ENCODE measurements around the gene SLC15A1. TPM values are rescaled to one million over a fixed set of nuclear protein-coding genes. Genes with fewer than 3 reads are reported as not detected.

Gene SLC15A1
- total RNA-seq, 1 experiment from 2014 or later: not detected

DNA sequence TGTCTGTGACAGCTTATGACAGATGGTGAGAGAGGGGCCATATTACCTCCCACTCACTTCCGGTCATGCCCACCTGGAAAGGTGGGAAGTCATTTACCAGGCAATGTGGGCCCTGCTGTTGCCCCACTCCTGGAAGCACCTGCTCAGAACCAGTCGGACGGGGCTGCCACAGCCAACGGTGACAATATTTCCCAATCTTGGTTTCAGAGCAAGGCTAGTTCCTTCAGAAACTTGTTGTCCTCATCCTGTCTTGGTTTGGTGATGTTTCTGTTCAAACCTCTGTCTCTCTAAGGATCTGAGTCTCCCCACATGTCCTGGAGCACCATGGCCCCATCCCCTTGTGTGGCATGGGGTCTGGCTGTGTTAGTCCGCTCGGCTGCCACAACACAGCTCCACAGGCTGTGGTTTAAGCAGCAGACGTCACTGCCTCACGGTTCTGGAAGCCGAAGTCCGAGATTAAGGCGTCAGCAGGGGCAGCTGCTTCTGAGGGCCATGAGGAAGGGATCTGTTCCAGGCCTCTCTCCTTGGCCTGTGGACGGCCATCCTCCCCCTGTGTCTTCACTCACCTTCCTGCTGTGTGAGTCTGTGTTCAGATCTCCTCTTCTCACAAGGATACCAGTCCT, 31.5 kb upstream of the SLC15A1 start:
- no peak for DNase-seq (ENCODE audit: low read depth)
- in situ Hi-C loops (cut with HindIII; ENCODE audit: low pct_unique_long_range_greater_than_20kb, low sequenced_read_pairs): no loop called here

DNA sequence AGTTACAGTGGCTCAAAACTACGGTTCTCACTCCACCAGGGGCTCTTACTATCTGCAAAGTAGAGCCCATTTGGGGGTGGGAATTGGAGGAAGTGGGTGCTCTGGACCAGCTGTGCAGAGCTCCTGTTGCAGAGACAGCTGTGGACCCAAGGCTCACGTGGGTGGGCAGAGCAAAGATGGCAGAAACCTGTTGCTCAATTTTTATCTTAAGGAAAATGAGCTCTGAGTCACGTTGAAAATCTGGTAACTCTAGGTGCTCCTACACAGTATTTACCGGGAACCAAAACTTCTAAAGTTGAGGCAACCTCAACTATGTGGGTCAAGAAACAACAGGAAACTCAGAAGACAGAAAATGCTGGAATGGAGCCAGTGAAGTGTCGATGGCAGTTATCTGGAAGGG, 30.2 kb upstream of the SLC15A1 start:
- DNase-seq (ENCODE audit: low read depth): no peak
- in situ Hi-C loops (cut with HindIII; ENCODE audit: low pct_unique_long_range_greater_than_20kb, low sequenced_read_pairs): no loop called here

DNA sequence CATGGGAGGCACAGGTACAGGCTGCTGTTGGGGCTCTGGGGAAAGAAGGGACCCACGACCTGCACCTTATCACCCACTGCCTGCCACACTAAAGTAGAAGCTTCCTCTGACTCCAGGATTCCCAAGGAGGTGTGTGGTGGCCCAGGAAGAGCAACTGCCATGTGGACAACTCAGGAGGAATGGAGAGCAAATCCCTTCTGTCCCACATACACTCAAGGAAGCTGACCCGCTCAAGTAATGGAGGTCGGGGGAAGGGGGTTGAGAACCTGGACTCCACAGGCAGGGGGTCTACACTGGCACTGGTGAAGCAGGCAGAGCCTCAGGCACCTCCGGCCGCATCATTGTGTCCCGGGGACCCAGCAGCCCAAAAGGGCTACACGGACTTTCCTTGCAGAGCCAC, 29.4 kb upstream of the SLC15A1 start:
- no peak for DNase-seq (ENCODE audit: low read depth)
- in situ Hi-C loops (cut with HindIII; ENCODE audit: low pct_unique_long_range_greater_than_20kb, low sequenced_read_pairs): no loop called here

DNA sequence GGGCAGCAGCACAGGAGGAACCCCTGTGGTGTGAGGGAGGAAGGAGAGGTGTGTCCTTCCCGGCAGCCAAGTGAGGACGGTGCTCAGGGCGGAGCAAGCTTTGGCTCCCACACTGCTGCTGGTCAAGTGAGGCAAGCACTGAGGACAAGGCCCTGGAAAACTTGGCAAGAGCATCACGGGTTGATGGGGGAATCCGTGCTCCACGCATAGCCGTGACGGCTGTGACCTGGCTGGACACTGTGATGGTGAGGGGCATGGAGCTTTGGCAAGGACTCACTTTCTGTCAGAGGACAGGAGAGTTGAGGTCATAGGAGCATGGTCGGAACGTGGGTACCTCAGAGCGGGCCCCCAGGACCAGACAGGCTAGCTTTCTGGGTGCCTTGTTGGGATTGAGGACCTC, 29.0 kb upstream of the SLC15A1 start:
- no peak for DNase-seq (ENCODE audit: low read depth)
- in situ Hi-C loops (cut with HindIII; ENCODE audit: low pct_unique_long_range_greater_than_20kb, low sequenced_read_pairs): no loop called here

DNA sequence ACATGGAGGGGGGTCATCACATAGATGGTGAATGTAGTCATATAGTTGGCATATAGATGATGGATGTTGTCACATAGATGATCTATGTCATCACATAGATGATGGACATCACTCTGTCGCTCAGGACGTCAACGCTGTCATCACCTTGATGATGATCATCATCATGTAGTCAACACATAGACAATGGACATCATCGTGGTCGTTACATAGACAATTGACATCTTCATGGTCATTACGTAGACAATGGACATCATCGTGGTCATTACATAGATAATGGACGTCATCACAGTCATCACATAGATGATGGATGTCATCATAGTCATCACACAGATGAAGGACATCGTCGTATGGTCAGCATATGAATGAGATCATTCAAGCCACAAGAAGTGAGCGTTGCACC, 28.6 kb upstream of the SLC15A1 start:
- in situ Hi-C loops (cut with HindIII; ENCODE audit: low pct_unique_long_range_greater_than_20kb, low sequenced_read_pairs): no loop called here
- DNase-seq (ENCODE audit: low read depth): no peak

DNA sequence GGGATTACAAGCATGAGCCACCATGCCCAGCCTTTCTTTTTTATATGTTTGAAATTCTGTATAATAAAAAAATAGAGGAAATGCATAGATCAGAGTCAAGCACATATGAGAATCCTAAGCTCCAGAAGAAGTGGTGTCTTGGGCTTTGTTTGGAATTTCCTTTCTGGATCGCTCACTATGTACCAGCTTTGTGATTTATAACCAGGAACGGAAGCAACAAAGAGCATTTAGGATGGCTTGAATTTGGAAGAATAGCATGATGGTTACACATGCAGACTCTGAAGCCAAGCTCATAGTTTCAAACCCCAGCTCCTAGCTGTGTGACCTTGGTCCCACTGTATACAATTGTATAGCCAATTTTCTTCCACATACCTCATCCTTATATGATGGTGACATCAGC, 28.0 kb upstream of the SLC15A1 start:
- in situ Hi-C loops (cut with HindIII; ENCODE audit: low pct_unique_long_range_greater_than_20kb, low sequenced_read_pairs): no loop called here
- no peak for DNase-seq (ENCODE audit: low read depth)

DNA sequence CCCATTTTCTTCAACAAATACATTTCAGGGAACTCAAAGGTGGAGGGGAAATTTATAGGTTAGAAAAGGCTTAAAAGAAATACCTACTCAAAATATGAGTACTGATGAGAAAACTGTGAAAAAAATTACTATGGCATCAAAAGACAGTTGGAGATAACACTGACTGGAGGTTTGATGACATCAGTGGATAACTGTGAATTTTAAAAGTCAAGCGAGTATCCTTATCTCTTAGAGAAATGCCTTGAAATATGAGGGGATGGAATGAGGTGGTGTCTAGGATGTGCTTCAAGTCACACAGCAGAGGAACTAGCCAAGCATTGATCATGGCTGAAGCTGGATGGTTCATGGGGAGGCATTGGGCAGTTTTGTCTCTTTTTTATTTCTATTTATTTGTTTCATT, 27.2 kb upstream of the SLC15A1 start:
- DNase-seq (ENCODE audit: low read depth): no peak
- in situ Hi-C loops (cut with HindIII; ENCODE audit: low pct_unique_long_range_greater_than_20kb, low sequenced_read_pairs): no loop called here

DNA sequence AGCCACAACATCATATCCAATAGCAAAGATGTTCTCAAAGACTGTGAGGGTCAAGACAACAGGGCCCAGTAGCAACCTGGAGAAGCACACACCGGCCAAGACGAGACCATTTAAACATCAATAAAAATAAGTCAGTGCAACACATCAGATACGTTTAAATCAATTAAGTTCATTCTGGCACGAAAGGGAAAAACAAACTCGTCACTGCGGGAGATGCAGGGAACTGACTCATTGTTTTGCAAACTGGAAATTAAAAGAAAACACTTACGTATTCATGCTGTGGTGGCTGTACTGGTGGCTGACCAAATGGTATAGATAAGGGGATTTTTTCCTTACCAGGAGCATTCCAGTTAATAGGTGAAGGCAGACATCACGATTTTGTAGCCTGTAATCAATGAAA, 26.3 kb upstream of the SLC15A1 start:
- in situ Hi-C loops (cut with HindIII; ENCODE audit: low pct_unique_long_range_greater_than_20kb, low sequenced_read_pairs): no loop called here
- peak; percentile 46 for DNase-seq (ENCODE audit: low read depth)

DNA sequence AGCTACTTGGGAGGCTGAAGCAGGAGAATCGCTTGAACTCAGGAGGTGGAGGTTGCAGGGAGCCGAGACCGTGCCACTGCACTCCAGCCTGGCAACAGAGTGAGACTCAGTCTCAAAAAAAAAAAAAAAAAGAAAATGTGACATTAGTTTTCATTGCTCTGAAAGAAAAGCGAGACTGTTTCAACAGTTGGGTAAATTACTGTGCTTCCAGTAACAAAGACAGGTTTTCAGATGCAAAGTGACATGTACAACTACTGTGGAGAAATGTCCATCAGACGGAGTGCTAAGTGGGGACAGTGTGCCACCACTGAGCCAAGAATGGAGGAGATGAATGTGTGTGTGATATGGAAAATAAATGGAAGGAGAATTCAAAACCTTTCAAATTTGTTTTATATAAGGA, 24.2 kb upstream of the SLC15A1 start:
- in situ Hi-C loops (cut with HindIII; ENCODE audit: low pct_unique_long_range_greater_than_20kb, low sequenced_read_pairs): no loop called here

DNA sequence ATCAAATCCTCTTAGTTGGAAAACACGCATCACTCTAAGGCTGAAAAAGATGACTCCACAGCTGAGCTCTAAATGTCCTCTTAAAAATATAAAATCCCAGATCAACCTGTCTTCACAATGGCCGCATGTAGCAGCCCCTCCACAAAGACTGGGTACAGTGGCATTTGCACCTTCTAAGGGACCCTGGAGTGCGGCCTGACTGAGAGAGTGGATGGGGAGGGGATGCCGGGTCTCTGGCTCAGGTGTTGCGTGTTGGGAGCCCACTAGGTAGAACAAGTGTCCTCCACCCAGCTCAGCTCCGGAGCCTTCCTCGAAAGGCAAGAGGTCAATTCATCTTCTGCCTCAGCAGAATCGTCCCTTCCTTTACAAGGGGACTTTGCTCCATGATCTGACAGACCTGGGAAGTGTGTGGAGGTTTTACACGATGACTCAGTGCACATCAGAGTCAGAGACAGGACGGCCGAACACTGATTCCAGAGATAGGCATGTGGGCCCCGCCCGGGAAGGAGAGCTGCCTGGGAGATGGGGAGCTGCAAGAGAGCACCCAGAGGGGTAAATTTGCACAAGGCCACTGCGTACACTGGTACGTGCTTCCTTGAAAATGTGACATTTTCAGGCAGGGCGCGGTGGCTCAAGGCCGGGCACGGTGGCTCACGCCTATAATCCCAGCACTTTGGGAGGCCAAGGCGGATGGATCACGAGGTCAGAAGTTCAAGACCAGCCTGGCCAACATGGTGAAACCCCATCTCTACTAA, 23.5 kb upstream of the SLC15A1 start:
- in situ Hi-C loops (cut with HindIII; ENCODE audit: low pct_unique_long_range_greater_than_20kb, low sequenced_read_pairs): no loop called here

More for the DNA sequence above, 24.2 kb upstream of the SLC15A1 start:
- DNase-seq (ENCODE audit: low read depth): no peak

DNA sequence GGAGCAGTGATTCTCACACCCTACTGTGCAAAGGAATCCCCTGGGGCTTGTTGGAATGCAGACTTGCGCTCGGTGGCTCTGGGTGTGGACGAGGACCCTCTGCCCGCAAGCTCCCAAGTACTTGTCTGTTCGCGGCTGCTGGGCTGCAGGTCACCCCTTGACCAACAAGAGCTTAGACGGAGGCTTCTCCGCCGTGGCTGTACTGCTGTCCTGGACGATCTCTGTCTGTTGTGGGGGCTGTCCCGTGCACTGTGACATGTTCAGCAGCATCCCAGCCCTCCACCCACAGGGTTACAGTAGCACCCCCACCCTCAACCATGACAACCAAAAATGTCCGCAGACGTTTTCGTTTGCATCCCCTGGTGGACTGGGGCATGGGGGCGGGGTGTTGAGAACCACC, 22.9 kb upstream of the SLC15A1 start:
- DNase-seq (ENCODE audit: low read depth): no peak
- in situ Hi-C loops (cut with HindIII; ENCODE audit: low pct_unique_long_range_greater_than_20kb, low sequenced_read_pairs): no loop called here

More for the DNA sequence above, 23.5 kb upstream of the SLC15A1 start:
- DNase-seq (ENCODE audit: low read depth): peak; percentile 80

DNA sequence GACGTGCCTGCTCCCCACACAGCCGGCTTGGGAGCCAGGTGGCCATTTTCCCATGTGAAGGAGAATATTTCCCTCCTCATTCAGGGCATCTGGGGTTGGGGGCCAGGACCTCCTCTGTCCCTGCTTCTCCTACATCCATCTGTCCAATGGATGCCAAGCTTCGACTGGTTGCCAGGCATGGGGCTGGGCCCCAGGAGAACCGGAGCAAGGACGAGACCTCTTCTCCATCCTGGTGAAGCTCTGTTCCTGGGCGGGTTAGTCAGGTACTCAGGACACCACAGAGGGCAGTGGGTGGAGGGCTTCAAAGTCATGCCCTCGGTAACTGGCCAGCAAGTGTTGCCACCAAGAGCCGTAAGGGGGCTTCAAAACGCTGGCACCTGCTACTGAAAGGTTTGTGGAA, 22.3 kb upstream of the SLC15A1 start:
- in situ Hi-C loops (cut with HindIII; ENCODE audit: low pct_unique_long_range_greater_than_20kb, low sequenced_read_pairs): no loop called here
- no peak for DNase-seq (ENCODE audit: low read depth)

DNA sequence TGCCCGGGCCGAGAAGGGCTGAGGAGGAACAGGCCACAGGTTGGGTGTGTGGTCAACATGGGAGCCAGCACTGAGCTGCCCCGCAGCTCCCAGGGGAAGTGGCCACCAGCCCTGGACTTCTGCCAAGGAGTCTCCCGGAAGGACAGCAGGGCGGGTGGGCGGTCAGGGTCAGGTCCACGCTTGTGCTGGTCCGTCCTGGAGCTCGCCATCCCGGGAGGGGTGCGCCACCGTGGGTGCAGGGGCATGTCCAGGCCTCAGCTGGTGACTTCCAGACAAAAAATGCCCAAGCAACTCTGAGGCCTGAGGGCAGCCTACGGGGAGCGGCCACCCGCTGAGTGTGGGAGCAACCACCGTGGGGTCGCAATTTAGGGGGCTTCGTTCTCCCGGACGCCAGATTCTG, 21.4 kb upstream of the SLC15A1 start:
- no peak for DNase-seq (ENCODE audit: low read depth)

DNA sequence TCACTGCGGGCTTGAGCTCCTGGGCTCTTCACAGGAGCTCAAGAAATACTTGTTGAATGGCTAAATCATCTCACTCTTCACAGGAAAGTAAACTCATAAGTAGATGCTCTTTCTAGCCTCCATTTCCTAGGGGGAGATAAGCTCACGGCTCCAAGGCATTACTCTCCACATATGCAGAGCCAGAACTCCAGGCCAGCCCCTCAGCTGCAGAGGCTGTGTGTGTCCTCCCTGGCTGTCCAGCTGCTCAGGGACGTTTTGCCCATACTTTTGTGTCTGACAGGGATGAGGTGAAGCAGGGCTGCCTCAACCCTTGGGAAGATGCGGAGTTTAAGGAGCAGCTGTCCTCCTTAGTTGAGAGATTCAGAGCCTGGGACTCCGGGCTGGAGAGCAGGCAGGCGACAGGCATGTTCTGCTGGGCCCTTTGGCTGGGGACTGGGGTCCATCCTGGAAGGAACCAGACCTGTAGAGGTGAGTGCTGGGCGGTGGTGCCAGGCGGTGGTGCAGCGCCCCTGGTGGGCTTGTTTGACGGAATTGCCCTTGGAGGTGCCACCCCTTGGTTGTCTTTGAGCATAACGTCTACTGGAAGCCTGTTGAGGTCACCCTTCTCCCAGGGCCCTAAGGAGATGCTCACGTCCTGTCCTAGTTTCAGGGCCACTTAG, 20.5 kb upstream of the SLC15A1 start:
- DNase-seq (ENCODE audit: low read depth): no peak
- in situ Hi-C loops (cut with HindIII; ENCODE audit: low pct_unique_long_range_greater_than_20kb, low sequenced_read_pairs): no loop called here

More for the DNA sequence above, 21.4 kb upstream of the SLC15A1 start:
- in situ Hi-C loops (cut with HindIII; ENCODE audit: low pct_unique_long_range_greater_than_20kb, low sequenced_read_pairs): no loop called here

DNA sequence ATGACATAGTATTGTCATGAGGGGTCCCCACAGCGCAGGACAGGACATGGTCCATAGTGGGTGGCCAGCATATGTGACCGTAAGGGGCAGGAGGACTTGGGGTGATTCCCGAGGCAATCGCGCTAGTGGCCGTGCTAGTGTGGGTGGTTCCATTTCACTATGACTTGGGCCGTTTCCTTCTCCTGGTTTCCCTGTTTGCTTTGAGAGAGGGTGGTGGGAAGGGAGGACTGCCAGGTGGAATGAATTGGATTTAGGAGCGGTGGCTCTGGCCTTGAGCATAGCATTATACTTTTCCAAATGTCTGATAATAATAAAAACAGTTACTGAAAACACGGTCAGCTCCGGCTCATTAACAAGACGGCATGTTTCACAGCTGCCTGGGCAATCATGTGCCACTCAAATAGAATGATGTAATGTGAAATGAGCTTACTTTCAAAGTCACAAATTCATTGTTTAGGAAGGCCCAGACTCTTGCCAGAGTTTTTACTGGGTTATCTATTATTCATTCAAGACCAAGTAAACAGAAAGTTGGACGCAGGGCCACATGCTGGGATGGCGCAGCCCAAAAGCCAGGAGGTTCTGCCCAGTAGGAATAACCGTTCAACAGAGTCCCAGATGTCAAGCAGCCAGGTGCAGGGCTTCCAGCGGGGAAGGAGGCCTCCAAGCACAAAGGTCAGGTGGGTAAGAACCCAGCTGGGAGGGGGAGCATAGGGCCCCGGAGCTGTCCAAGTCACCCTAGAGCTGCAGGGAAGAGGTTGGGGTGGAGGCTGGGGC, 19.6 kb upstream of the SLC15A1 start:
- peak; percentile 28 for DNase-seq (ENCODE audit: low read depth)
- in situ Hi-C loops (cut with HindIII; ENCODE audit: low pct_unique_long_range_greater_than_20kb, low sequenced_read_pairs): no loop called here

DNA sequence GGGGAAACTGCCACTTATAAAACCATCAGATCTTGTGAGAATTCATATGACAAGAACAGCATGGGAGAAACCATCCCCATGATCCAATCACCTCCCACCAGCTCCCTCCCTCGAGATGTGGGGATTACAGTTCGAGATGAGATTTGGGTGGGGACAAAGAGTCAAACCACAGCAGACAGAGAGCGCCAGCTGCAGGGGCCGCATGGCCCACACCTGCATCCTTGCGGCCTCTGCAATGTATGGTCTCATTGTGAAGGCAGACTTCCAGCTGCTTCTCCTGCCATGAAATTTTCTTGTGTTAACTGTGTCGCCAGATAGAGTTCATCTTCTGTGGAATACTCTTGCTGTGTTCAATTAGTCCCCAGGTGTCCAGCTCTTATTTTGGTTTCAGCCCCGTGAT, 17.3 kb upstream of the SLC15A1 start:
- DNase-seq (ENCODE audit: low read depth): no peak
- in situ Hi-C loops (cut with HindIII; ENCODE audit: low pct_unique_long_range_greater_than_20kb, low sequenced_read_pairs): no loop called here

DNA sequence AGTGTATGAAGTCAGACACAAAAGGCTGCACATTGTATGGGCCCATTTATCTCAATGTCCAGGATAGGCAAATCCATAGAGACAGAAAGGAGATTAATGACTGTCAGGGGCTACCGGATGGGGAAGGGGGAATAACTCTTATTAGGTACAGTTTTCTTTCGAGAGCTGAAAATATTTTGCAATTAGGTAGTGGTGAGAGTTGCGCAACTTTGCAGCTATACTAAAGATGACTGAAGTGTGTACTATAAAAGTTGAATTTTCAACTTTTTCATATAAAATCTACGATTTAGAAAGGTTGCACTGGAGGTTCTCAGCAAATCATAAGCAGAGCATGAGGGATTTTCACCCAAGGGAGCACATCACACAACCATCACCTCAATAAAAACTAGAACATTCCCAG, 16.1 kb upstream of the SLC15A1 start:
- DNase-seq (ENCODE audit: low read depth): no peak

DNA sequence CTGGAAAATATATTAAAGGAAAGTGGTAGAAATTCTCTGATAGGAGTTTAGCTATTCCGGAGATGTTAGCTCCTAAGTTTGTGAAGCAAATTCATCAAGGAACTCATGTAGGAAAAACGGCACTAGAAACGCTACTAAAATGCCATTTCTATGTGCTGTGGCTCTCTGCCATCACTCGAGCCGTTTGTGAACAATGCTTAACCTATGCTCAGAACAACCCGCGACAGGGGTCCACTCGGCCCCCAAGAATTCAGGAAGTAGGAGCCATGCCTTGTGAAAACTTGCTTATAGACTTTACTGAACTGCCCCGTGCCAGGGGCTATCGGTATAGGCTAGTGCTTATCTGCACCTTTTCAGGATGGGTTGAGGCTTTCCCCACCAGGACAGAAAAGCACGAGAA, 14.2 kb upstream of the SLC15A1 start:
- in situ Hi-C loops (cut with HindIII; ENCODE audit: low pct_unique_long_range_greater_than_20kb, low sequenced_read_pairs): no loop called here
- no peak for DNase-seq (ENCODE audit: low read depth)

More for the DNA sequence above, 16.1 kb upstream of the SLC15A1 start:
- in situ Hi-C loops (cut with HindIII; ENCODE audit: low pct_unique_long_range_greater_than_20kb, low sequenced_read_pairs): no loop called here

DNA sequence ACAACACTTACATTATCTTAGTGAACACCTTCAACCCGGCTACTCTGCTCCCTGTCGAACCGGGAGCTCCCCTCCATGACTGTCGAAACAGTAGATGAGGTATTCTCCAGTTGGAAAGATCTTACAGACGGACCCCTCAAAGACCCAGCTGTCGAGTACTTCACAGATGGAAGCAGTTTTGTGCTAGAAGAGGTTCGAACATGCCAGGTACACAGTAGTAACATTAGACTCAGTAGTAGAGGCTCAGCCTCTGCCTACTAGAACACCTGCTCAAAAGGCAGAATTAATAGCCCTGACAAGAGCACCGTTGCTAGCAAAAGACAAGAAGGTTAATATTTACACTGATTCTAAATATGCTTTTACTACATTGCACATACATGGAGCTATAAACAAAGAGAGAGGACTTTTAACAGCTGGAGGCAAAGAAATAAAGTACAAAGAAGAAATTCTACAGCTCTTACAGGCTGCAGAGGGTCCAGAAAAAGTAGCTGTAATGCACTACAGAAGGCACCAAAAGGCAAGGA, 13.6 kb upstream of the SLC15A1 start:
- no peak for DNase-seq (ENCODE audit: low read depth)
- in situ Hi-C loops (cut with HindIII; ENCODE audit: low pct_unique_long_range_greater_than_20kb, low sequenced_read_pairs): no loop called here

Measured in Caki2 (cell line).